DMS153 treated with DMSO at 0.1 percent for 48 hours (cell line): ENCODE results near the gene BTNL3.
"Not testable (repeated sequence)": the region's sequence is repeated elsewhere in the genome, so short reads cannot be mapped to it uniquely, and the experiment has no call there.

Experiments used
- DNase-seq: peaks from one replicate; lab custom pipeline; 2025; ENCODE audit not compliant: unreplicated experiment; lab: John Stamatoyannopoulos, UW

BTNL3 gene

DNA sequence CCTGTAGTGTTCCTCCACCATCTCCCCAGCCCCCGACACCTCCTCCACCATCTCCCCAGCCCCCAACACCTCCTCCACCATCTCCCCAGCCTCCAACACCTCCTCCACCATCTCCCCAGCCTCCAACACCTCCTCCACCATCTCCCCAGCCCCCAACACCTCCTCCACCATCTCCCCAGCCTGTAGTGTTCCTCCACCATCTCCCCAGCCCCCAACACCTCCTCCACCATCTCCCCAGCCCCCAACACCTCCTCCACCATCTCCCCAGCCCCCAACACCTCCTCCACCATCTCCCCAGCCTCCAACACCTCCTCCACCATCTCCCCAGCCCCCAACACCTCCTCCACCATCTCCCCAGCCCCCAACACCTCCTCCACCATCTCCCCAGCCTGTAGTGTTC is 57.2 kb downstream of the BTNL3 start:
- not testable (repeated sequence) for DNase-seq

DNA sequence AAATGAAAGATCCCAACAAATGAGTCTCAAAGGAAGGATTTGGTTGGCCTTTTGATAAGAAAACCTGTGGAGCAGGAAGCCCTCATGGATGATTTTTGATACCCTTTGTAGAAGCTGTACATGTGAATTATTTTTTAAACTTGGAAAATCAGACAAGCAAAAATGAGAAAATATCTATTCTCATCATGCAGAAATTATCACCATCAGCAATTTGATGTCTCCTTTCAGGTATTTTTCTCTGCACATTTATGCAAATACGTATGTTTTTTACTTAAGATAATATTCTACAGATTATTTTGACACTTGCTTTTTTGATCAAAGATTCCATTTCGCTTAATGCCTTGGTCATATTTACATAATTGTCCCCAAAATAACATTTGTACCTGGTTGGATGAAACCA is 58.6 kb downstream of the BTNL3 start:
- DNase-seq, result no peak

DNA sequence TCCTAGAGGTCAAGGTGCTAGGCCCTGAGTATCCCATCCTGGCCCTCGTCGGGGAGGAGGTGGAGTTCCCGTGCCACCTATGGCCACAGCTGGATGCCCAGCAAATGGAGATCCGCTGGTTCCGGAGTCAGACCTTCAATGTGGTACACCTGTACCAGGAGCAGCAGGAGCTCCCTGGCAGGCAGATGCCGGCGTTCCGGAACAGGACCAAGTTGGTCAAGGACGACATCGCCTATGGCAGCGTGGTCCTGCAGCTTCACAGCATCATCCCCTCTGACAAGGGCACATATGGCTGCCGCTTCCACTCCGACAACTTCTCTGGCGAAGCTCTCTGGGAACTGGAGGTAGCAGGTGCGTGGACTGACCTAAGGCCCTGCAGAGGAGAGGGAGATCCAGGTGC is 59.3 kb downstream of the BTNL3 start:
- DNase-seq, result no peak

- no peak for DNase-seq
These were observed 61.4 kb downstream of the BTNL3 start for GRCh38 chr5:181050016-181050415.

- no peak for DNase-seq
These were observed 63.4 kb downstream of the BTNL3 start for GRCh38 chr5:181051841-181052671.

GRCh38 chr5:181052672-181053487 is 64.2 kb downstream of the BTNL3 start:
- no peak for DNase-seq

DNA sequence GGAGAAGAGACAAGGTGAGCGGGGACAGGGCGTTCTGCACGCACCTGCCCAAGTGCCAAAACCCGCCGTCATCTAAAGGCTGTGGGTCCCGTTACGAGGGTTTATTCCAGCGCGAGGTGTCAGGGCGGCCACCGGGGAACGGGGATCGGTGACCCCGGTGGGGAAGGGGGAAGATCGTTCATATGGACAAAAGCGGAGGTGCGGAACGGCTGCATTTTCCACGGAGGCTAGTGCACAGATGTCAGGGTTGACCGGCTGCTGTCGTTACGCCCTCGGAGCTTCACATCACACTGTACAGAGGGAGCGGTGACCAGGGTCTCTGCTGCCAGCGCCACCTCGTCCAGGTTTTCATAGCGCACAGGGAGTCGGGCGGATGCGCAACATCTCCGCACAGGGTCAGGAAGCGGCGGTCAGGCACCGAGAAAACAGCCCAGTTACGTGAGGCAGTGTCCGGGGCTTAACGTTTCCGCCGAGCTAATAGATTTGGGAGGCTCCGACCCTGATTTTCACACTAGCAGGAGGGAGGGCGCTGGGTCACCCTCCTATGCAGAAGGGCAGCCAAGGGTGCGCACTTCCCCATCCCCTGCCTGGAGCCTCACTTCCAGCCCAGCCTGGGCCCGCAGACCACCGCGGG is 65.0 kb downstream of the BTNL3 start:
- DNase-seq, result no peak

GRCh38 chr5:181054138-181054537 is 65.5 kb downstream of the BTNL3 start:
- no peak for DNase-seq

- no peak for DNase-seq
These were observed 66.3 kb downstream of the BTNL3 start for GRCh38 chr5:181054871-181055459.
